ENCODE measurements around the gene MFSD11. TPM values are rescaled to one million over a fixed set of nuclear protein-coding genes. Genes with fewer than 3 reads are reported as not detected.

Gene MFSD11
- total RNA-seq, 6 donors from 2014 or later: 23.9 to 49.2 (median 34.4) TPM

- TF ChIP-seq CTCF (IDR thresholded peaks at IDR 0.05): no peak
- no peak for TF ChIP-seq POLR2AphosphoS5 (IDR thresholded peaks at IDR 0.05)
- Histone ChIP-seq H3K27ac (peak overlapping the region in 2 of 4 donors; percentile 2 to 98), H3K4me1 (peaks cover 46 to 68% (median 61%) of the 10 kb centered on the region in 4 donors), H3K27me3 (no peaks in the 10 kb centered on the region), H3K4me3 (no peak overlapping the region), H3K9me3 (no peaks in the 10 kb centered on the region), H3K36me3 (peaks cover 13 to 65% (median 42%) of the 10 kb centered on the region in 4 donors)
- DNase-seq: no peak
- ATAC-seq (ENCODE audit: low FRiP score in 2 of 2): no peak
- WGBS, 2 donors: 63 to 75% methylated on average over 3 of the region's 3 CpGs
Measured at GRCh38 chr17:76732734-76733617, 4.9 kb upstream of the MFSD11 start.

- WGBS, 2 donors: 62 to 63% methylated on average over 1 of the region's 1 CpG
- Histone ChIP-seq H3K36me3 (peaks cover 13 to 65% (median 42%) of the 10 kb centered on the region in 4 donors), H3K9me3 (no peaks in the 10 kb centered on the region), H3K4me1 (peaks cover 46 to 67% (median 57%) of the 10 kb centered on the region in 4 donors), H3K27ac (peak overlapping the region in 2 of 4 donors; percentile 98 to 100), H3K4me3 (peak overlapping the region in 1 of 4 donors; percentile 74), H3K27me3 (no peaks in the 10 kb centered on the region)
- no peak for TF ChIP-seq CTCF (IDR thresholded peaks at IDR 0.05)
- no peak for DNase-seq
- ATAC-seq (ENCODE audit: low FRiP score in 2 of 2): no peak
Measured at GRCh38 chr17:76733618-76733957, 4.3 kb upstream of the MFSD11 start.

GRCh38 chr17:76734080-76734840, 3.7 kb upstream of the MFSD11 start:
- no peaks in the 10 kb centered on the region for H3K27me3 ChIP-seq
- TF ChIP-seq CTCF (IDR thresholded peaks at IDR 0.05): no peak
- TF ChIP-seq POLR2AphosphoS5 (IDR thresholded peaks at IDR 0.05): peak in 1 of 2 donors; percentile 14
- ATAC-seq (ENCODE audit: low FRiP score in 2 of 2): no peak
- DNase-seq: peak in 1 of 2 donors; percentile 55
- peaks cover 13 to 65% (median 42%) of the 10 kb centered on the region in 4 donors for H3K36me3 ChIP-seq
- 16% methylated on average over 8 of the region's 8 CpGs for WGBS, 2 donors
- H3K27ac ChIP-seq: peak overlapping the region in 3 of 4 donors; percentile 96 to 100 (median 98)
- H3K4me3 ChIP-seq: peak overlapping the region in 3 of 4 donors; percentile 69 to 98 (median 74)
- H3K4me1 ChIP-seq: peaks cover 53 to 67% (median 58%) of the 10 kb centered on the region in 4 donors
- H3K9me3 ChIP-seq: no peaks in the 10 kb centered on the region

- Histone ChIP-seq H3K9me3 (no peaks in the 10 kb centered on the region), H3K27ac (peak overlapping the region in 3 of 4 donors; percentile 96 to 100 (median 98)), H3K27me3 (no peaks in the 10 kb centered on the region), H3K36me3 (peaks cover 13 to 59% (median 42%) of the 10 kb centered on the region in 4 donors), H3K4me1 (peaks cover 59 to 66% (median 61%) of the 10 kb centered on the region in 4 donors), H3K4me3 (peak overlapping the region; percentile 69 to 100 (median 86))
- no peak for DNase-seq
- ATAC-seq (ENCODE audit: low FRiP score in 2 of 2): no peak
- WGBS, 2 donors: 7% methylated on average over 5 of the region's 5 CpGs
- no peak for TF ChIP-seq CTCF (IDR thresholded peaks at IDR 0.05)
- no peak for TF ChIP-seq POLR2AphosphoS5 (IDR thresholded peaks at IDR 0.05)
- no peak for TF ChIP-seq POLR2A (IDR thresholded peaks at IDR 0.05)
- TF ChIP-seq EP300 (IDR thresholded peaks at IDR 0.05): no peak
Measured at GRCh38 chr17:76735006-76735405, 2.9 kb upstream of the MFSD11 start.

Measured in upper lobe of left lung (tissue), 6 donors.